GOT3 (cell line): ENCODE measurements around the gene GPC6.

Experiments used
- DNase-seq: peaks from one replicate; lab custom pipeline; 2025; ENCODE audit warnings: mixed read lengths; lab: John Stamatoyannopoulos, UW

Gene GPC6

GRCh38 chr13:94346261-94347019 lies 1119.8 kb downstream of the GPC6 start:
- no peak for DNase-seq

- DNase-seq, result no peak
Measured at GRCh38 chr13:94351292-94351990, 1124.8 kb downstream of the GPC6 start.

- DNase-seq, result no peak
Measured at GRCh38 chr13:94352057-94352456, 1125.5 kb downstream of the GPC6 start.

- no peak for DNase-seq
Measured at GRCh38 chr13:94353167-94353710, 1126.6 kb downstream of the GPC6 start.

DNA sequence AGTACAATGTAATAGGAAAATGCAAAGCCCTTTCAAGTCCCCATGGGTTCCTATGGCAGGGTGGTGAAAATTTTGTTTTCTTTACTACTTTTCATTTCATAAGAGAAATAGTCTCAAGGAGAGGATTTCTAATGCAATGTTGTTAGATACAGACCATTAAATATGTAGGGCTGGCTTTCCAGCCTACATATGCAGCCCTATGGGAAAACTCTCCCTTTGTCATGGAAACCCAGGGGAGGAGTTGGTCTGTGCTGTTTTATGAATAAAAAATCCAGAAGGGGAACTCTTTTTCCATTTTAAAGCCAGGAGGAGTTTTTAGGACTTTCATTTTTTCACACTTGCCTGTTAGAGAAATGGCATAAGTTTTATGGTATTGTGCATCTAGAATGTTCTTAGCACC lies 1133.3 kb downstream of the GPC6 start:
- DNase-seq, result no peak

DNA sequence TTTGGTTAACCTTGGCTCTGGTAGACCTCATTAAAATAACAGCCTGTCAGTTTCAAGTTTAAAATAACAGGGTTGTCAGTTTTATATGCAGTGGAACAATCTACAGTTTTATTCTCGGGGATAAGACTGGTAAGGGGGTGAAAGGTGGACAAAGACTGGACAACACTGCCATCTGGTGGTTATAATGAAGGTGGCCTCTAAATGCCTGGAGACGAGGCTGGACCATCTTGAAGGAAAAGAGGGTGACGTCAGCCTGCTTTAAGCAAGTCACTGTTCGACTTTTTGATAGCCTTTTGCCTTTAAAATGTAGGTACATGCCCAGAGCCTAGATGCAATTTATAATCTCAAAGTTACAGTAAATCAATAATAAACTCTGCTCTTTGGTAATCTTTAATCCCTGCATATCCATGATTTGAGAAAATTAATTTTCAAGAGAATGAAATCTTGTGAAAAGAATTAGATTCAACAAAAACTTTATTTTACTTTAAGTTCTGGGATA lies 1135.9 kb downstream of the GPC6 start:
- no peak for DNase-seq

DNA sequence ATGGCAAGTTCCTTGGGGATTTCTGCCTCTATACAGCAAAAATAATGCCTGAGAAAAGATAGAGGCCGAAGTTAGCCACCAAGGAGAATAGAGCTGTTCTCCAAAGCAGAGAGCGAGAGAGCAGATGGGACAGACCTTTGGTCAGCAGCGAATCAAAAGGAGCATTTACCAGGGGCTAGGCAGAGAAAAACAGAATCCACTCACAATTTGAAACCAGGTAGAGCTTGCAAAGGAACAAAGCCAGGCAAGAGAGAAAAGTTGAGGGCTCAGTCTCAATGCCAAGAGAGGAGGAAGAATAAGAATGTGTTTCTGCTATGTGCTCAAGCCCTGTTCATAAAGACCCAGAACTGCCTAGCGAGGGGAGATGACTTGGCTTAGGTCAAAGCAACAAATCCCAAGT lies 1140.1 kb downstream of the GPC6 start:
- no peak for DNase-seq

DNA sequence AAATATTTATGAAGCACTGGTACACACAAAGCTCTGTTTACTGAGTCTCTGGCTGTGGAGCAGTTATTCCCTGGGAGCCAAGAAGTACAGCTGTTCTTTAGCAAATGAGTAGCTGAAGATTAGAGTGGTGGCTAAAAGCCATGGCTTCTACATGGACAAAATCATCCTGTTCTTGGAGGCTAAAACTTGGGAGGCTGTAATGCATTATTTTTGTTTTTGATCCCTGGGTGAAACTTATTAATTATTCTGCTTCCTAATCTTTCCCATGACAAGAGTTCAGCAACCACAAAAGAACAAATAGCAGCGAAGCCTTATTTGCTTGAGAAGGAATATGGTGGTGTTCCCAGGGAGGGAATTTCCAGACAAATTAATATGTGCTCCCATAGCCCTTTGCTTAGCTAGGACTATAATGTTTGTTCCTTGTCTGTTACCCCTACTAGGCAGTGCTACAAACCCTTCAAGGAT lies 1143.4 kb downstream of the GPC6 start:
- DNase-seq, result no peak

DNA sequence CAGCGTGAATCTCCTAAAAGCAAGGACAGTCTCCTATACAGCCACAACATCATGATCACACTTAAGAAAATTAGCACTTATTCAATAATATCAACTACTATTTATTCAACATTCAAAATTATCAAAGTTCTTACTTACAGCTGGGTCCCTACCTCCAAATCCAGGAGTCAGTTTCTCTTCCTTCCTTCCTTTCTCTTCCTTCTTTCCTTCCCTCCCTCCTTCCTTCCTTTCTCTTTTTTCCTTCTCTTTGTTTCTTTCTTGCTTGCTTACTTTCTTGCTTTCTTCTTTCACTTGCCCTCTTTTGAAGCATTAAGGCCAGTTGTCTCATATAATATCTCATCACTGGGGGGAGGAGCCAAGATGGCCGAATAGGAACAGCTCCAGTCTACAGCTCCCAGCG lies 1145.2 kb downstream of the GPC6 start:
- no peak for DNase-seq

- no peak for DNase-seq
Measured at GRCh38 chr13:94382517-94382916, 1155.9 kb downstream of the GPC6 start.

- no peak for DNase-seq
Measured at GRCh38 chr13:94382960-94383359, 1156.4 kb downstream of the GPC6 start.

GRCh38 chr13:94384231-94384905 lies 1157.8 kb downstream of the GPC6 start:
- no peak for DNase-seq

DNA sequence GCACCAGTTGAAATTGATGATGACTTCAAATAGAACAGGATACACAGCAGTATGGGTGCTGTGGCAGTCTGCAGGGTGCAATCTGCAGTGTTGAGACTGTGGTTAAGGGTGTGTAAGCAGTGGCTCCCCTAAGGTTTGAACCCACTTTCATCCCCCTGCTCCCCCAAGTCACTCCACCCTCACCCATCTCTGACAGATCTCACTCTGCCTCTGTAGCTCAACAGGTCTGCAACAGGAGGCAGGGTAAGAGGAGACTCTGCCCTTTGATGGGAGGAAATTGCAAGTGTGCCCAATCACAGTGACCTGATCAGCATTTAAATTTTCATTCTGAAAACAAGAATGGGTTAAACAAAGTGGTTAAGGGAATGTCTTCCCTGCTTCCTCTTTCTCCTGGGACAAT lies 1160.4 kb downstream of the GPC6 start:
- DNase-seq, result no peak

DNA sequence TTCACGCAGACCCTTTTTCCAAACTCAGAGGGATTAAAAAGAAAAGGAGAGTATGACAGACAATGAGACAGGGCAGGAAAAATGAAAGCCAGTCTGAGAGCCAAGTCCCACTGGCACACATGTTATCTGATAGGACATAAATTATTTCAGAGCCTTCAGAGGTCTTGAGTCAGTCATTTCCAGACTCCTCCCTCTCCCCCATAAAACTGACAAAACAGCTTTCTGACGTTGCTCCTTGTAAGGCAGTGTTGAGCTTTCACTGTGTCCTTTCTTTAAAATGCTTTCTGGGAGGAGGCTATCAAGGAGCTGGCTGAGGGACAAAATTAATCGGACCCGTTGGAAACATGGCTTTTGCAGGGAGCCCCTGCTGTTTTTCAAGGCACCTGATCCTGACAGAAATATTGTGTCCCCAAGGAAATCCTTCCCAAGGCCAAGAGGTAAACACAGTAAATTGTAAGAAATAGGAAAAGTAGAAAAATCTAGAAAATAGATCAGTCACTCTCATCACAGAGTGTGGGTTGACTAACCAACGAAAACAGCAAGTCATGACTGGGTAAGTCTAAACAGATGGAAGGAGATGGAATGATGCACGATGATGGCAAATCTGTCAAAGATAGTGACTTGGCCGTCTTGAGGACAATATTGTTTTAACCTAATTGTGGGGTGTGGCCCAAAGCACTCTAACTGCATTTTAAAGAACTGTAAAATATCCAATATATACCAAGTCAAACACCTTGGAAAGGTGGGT lies 1163.2 kb downstream of the GPC6 start:
- no peak for DNase-seq

- no peak for DNase-seq
Measured at GRCh38 chr13:94390881-94391280, 1164.3 kb downstream of the GPC6 start.

DNA sequence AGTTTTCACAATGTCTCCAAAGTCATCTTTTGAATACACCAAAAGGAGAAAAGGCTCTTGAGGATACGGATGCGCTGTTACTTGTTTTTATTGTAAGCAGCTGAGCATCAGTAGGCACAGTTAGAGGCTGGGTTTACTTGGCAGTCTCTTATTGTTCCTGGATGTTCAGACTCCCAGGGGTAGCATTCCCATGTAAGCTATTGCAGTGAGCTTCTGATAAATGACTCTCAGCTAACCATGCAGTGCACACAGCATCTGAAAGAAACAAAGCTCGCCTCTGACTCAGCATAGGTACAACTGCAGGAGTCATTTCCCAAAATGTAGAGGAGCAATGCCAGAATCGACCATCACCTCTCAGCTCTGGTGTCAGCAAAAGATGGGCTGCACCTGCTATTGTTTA lies 1168.1 kb downstream of the GPC6 start:
- DNase-seq, result no peak

DNA sequence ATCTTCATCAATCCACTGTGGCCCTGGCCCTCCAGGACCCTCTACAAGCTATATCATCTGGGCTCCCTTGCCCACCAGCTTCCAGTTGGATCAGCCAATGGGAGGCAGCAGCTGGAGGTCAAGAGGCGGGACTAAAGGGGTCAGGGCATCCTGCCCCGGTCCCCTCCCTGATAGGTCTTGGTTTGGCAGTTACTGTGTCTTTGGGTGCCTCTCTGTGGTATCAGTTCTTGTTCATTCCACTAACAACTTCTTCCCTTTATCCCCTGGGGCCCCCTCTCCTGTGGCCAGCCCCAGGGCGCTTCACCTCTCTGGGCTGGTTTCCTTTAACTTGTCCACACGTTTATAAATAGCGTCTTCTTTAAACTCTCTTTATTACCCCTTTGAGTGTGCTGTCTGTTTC lies 1169.3 kb downstream of the GPC6 start:
- no peak for DNase-seq

- DNase-seq, result no peak
Measured at GRCh38 chr13:94399812-94400211, 1173.2 kb downstream of the GPC6 start.

DNA sequence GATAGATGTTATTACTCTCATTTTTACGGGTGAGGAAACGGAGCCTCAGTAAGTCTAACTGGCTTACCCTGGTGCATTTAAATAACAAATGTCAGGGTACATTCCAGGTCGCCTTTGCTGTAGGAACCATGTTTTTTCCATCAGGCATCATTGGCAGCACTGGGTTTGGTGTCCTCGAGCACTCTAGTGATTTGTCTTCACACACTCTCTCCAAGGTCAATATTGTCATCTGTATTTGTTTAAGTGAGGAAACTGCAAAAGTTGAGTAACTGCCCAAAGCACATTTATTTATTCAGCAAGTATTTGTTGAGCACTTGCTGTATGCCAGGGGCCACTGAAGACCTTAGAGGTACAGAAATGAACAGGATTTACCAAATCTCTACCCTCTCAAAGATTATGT lies 1174.3 kb downstream of the GPC6 start:
- no peak for DNase-seq

- no peak for DNase-seq
Measured at GRCh38 chr13:94408314-94409036, 1181.9 kb downstream of the GPC6 start.

- no peak for DNase-seq
Measured at GRCh38 chr13:94411747-94412146, 1185.1 kb downstream of the GPC6 start.
